Effector memory CD8-positive, alpha-beta T cell (primary cell): Measurements from ENCODE around the gene ACACA.

Source experiments
- ATAC-seq: fragments of 150-1000 bp; cut with Tn5 transposase; replicated peaks from 2 replicates; pipeline ENCODE4 v1.10.0; 2021; ENCODE audit warnings: mild to moderate bottlenecking, moderate library complexity
- DNase-seq, 3 experiments: peaks; one replicate each; pipeline ENCODE4 v3.0.0; 2021
- H3K27ac Mint-ChIP-seq, 2 donors: one replicate each; pipeline ENCODE4 v1.8.0; 2022; ENCODE audit warnings: mild to moderate bottlenecking in 2 of 2, mixed read lengths in 2 of 2, moderate library complexity in 2 of 2
- H3K27me3 Mint-ChIP-seq, 2 donors: one replicate each; pipeline ENCODE4 v1.8.0; 2022; ENCODE audit warnings: mixed read lengths in 2 of 2
- H3K36me3 Mint-ChIP-seq: one replicate; pipeline ENCODE4 v1.8.0; 2022; ENCODE audit warnings: mild to moderate bottlenecking, moderate library complexity, mixed read lengths; ENCODE audit not compliant: insufficient read depth
- H3K4me1 Mint-ChIP-seq, 2 donors: one replicate each; pipeline ENCODE4 v1.8.0; 2022; ENCODE audit warnings: low read depth in 2 of 2, mixed read lengths in 2 of 2
- H3K4me3 Mint-ChIP-seq, 2 donors: one replicate each; pipeline ENCODE4 v1.8.0; 2022; ENCODE audit warnings: mild to moderate bottlenecking in 2 of 2, mixed read lengths in 2 of 2, moderate library complexity in 2 of 2
- H3K9me3 Mint-ChIP-seq, 2 donors: one replicate each; pipeline ENCODE4 v1.8.0; 2022; ENCODE audit warnings: mixed read lengths in 2 of 2

ACACA gene

GRCh38 chr17:37103231-37103630, 303.4 kb downstream of the ACACA start:
- Mint-ChIP-seq H3K27me3 (no peaks in the 10 kb centered on the region), H3K9me3 (no peaks in the 10 kb centered on the region), H3K4me1 (peaks cover 2 to 4% of the 10 kb centered on the region in 2 donors), H3K4me3 (no peak overlapping the region), H3K27ac (no peak overlapping the region), H3K36me3 (peaks cover 9% of the 10 kb centered on the region)
- ATAC-seq (no peak), DNase-seq (no peak)

DNA sequence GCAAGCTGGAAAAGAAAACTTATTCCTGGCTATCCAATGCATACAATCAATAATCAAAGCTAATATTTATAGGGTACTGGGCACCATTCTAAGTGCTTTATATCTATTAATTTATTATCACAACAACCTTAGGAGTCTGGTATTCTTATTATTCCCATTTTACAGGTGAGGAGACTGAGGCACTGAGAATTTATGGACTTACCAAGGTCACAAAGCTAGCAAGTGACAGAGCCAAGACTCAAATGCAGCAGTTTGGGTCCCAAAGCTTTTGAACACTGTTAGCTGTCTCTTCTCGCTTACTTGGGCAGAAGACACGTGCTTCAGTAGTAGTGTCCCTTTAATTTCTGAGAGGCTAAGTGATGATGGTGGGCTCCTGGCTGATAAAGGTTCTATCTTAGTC, 305.3 kb downstream of the ACACA start:
- Mint-ChIP-seq H3K27me3 (no peaks in the 10 kb centered on the region), H3K4me3 (no peak overlapping the region), H3K36me3 (peaks cover 8% of the 10 kb centered on the region), H3K9me3 (no peaks in the 10 kb centered on the region), H3K27ac (no peak overlapping the region), H3K4me1 (peaks cover 2 to 4% of the 10 kb centered on the region in 2 donors)
- DNase-seq, result no peak
- no peak for ATAC-seq

DNA sequence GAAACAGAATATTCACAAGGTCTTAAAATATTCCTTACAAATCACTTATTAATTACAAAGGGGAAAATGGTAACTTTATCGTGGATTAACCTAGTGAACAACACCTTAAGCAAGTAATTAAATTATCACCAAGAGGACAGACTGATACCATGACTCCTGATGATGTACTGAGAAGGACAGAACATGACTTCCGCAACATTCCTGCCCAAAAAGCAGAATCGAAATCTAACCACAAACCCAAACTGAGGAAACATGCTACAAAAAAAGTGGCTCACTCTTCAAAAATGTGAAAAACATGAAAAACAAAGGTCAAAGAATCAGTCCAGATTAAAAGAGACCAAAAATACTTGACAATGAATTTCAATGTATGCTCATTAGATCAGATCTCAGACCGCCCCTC, 306.4 kb downstream of the ACACA start:
- H3K9me3 Mint-ChIP-seq, result no peaks in the 10 kb centered on the region
- peaks cover 8% of the 10 kb centered on the region for H3K36me3 Mint-ChIP-seq
- H3K4me1 Mint-ChIP-seq, result peaks cover 2 to 4% of the 10 kb centered on the region in 2 donors
- no peak for ATAC-seq
- DNase-seq, result no peak
- H3K27me3 Mint-ChIP-seq, result no peaks in the 10 kb centered on the region
- no peak overlapping the region for H3K4me3 Mint-ChIP-seq
- no peak overlapping the region for H3K27ac Mint-ChIP-seq

- Mint-ChIP-seq H3K36me3 (peaks cover 6% of the 10 kb centered on the region), H3K27ac (peak overlapping the region; percentile 38 to 88), H3K27me3 (no peaks in the 10 kb centered on the region), H3K4me3 (no peak overlapping the region), H3K9me3 (no peaks in the 10 kb centered on the region), H3K4me1 (peaks cover 2 to 9% of the 10 kb centered on the region in 2 donors)
- ATAC-seq (no peak), DNase-seq (no peak)
Observed at GRCh38 chr17:37098910-37099664, 307.5 kb downstream of the ACACA start.

- ATAC-seq, result no peak
- no peaks in the 10 kb centered on the region for H3K9me3 Mint-ChIP-seq
- DNase-seq, result no peak
- peaks cover 6% of the 10 kb centered on the region for H3K36me3 Mint-ChIP-seq
- H3K4me1 Mint-ChIP-seq, result peaks cover 2 to 9% of the 10 kb centered on the region in 2 donors
- no peaks in the 10 kb centered on the region for H3K27me3 Mint-ChIP-seq
- no peak overlapping the region for H3K4me3 Mint-ChIP-seq
- H3K27ac Mint-ChIP-seq, result peak overlapping the region in 1 of 2 donors; percentile 56
Observed at GRCh38 chr17:37098152-37098551, 308.5 kb downstream of the ACACA start.

GRCh38 chr17:37097154-37097553, 309.5 kb downstream of the ACACA start:
- ATAC-seq (no peak), DNase-seq (no peak)
- no peaks in the 10 kb centered on the region for H3K9me3 Mint-ChIP-seq
- H3K27ac Mint-ChIP-seq, result no peak overlapping the region
- no peaks in the 10 kb centered on the region for H3K27me3 Mint-ChIP-seq
- peaks cover 6% of the 10 kb centered on the region for H3K36me3 Mint-ChIP-seq
- H3K4me3 Mint-ChIP-seq, result no peak overlapping the region
- peaks cover 2 to 9% of the 10 kb centered on the region in 2 donors for H3K4me1 Mint-ChIP-seq

DNA sequence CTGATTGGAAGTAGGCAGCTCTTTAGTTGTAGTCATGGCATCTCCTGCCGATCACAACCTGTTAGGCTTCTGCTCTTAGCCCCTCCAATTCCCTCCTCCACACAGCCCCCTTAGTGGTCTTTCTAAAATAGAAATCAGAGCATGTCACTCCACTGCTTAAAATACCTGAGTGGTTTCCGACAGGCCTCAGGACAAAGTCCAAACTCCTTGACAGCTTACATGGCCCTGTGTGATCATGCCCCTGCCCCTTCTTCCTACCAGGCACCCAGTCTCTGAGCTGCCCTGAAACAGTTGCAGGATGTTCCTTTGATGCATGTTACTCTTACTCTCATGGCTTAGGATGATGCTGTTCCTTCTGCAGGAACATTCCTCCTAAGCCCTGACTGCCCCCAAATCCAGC, 310.6 kb downstream of the ACACA start:
- DNase-seq, result no peak
- peak overlapping the region in 1 of 2 donors; percentile 31 for H3K27ac Mint-ChIP-seq
- ATAC-seq, result no peak
- no peaks in the 10 kb centered on the region for H3K27me3 Mint-ChIP-seq
- no peaks in the 10 kb centered on the region for H3K9me3 Mint-ChIP-seq
- peaks cover 4 to 11% of the 10 kb centered on the region in 2 donors for H3K4me1 Mint-ChIP-seq
- peaks cover 6% of the 10 kb centered on the region for H3K36me3 Mint-ChIP-seq
- H3K4me3 Mint-ChIP-seq, result no peak overlapping the region

DNA sequence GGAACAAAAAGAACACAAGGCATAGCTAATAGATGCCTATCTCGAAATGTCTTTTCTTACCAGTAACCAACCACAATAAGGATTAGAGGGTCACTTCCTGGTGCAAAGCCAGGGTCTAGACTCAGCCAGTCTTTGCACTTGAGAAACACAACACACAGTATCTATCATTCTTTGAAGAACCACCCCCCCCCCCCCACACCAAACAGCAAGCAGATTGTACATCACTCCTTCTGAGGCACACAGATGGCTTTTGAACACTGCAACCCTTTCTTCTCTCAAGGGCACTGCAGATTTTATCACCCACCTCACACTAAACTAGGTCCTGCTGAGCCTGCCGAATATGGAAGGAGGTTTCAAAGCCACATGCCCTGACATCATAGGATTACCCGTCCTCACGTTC, 312.2 kb downstream of the ACACA start:
- H3K4me3 Mint-ChIP-seq, result no peak overlapping the region
- H3K27ac Mint-ChIP-seq, result peak overlapping the region; percentile 26 to 84
- ATAC-seq (no peak), DNase-seq (no peak)
- peaks cover 14% of the 10 kb centered on the region for H3K36me3 Mint-ChIP-seq
- no peaks in the 10 kb centered on the region for H3K9me3 Mint-ChIP-seq
- no peaks in the 10 kb centered on the region for H3K27me3 Mint-ChIP-seq
- peaks cover 19 to 28% of the 10 kb centered on the region in 2 donors for H3K4me1 Mint-ChIP-seq

DNA sequence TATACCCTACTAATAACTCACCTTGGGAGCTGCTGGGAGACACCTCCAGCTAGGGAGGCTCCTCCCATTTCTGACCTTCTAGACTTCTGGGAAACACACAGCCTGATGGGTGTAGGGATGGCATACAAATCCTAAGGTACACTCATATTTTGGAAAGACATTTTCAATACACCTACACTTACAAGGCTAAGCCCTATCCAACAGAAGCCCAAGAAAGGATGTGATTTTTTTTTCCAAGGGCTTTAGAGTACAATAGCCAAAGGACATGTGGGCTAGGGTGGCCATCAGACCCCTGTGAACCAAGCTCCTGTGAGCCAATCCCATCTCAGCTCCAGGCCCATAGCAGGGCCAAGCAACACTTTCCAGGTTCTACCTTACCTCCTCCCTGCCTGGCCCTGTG, 313.9 kb downstream of the ACACA start:
- peaks cover 8% of the 10 kb centered on the region for H3K36me3 Mint-ChIP-seq
- H3K27ac Mint-ChIP-seq, result peak overlapping the region; percentile 44 to 84
- no peak for DNase-seq
- H3K4me3 Mint-ChIP-seq, result no peak overlapping the region
- no peak for ATAC-seq
- H3K4me1 Mint-ChIP-seq, result peaks cover 30 to 40% of the 10 kb centered on the region in 2 donors
- no peaks in the 10 kb centered on the region for H3K27me3 Mint-ChIP-seq
- no peaks in the 10 kb centered on the region for H3K9me3 Mint-ChIP-seq

GRCh38 chr17:37092071-37092470, 314.6 kb downstream of the ACACA start:
- H3K36me3 Mint-ChIP-seq, result peaks cover 8% of the 10 kb centered on the region
- no peaks in the 10 kb centered on the region for H3K27me3 Mint-ChIP-seq
- peaks cover 36 to 44% of the 10 kb centered on the region in 2 donors for H3K4me1 Mint-ChIP-seq
- H3K9me3 Mint-ChIP-seq, result no peaks in the 10 kb centered on the region
- DNase-seq (no peak), ATAC-seq (no peak)
- H3K27ac Mint-ChIP-seq, result peak overlapping the region; percentile 84 to 99
- H3K4me3 Mint-ChIP-seq, result no peak overlapping the region

GRCh38 chr17:37090941-37091340, 315.7 kb downstream of the ACACA start:
- DNase-seq (no peak), ATAC-seq (no peak)
- Mint-ChIP-seq H3K27me3 (no peaks in the 10 kb centered on the region), H3K4me3 (peak overlapping the region; percentile 65 to 70), H3K27ac (peak overlapping the region; percentile 97 to 99), H3K36me3 (peaks cover 8% of the 10 kb centered on the region), H3K9me3 (no peaks in the 10 kb centered on the region), H3K4me1 (peaks cover 40 to 44% of the 10 kb centered on the region in 2 donors)

GRCh38 chr17:37089956-37090355, 316.7 kb downstream of the ACACA start:
- peaks cover 8% of the 10 kb centered on the region for H3K36me3 Mint-ChIP-seq
- peak; percentile 96 for ATAC-seq
- H3K4me1 Mint-ChIP-seq, result peaks cover 40 to 42% of the 10 kb centered on the region in 2 donors

DNA sequence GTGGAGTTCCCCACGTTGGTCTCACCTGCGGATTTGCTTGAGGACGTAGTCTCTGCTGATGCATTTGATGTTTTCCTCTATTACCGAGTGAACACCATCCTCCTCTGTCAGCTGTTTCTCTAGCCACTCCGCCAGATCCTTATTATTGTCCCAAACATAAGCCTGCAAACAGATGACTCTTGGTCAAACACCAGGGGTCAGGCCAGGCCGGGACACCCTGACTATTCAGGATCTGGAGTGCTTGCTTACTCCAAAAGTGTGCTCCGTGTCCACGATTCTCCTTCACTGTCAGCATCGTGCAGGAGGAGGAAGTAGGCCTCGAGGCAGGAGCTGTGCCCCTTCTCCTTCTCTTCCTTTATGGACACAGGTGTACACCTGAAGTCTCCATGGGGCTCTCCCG, 317.7 kb downstream of the ACACA start:
- H3K27ac Mint-ChIP-seq, result peak overlapping the region; percentile 97 to 99
- peaks cover 8% of the 10 kb centered on the region for H3K36me3 Mint-ChIP-seq
- peaks cover 39 to 40% of the 10 kb centered on the region in 2 donors for H3K4me1 Mint-ChIP-seq
- no peak for DNase-seq
- ATAC-seq, result no peak
- no peaks in the 10 kb centered on the region for H3K9me3 Mint-ChIP-seq
- no peaks in the 10 kb centered on the region for H3K27me3 Mint-ChIP-seq
- H3K4me3 Mint-ChIP-seq, result peak overlapping the region; percentile 65 to 70

More at GRCh38 chr17:37089956-37090355, 316.7 kb downstream of the ACACA start:
- DNase-seq, result peak; percentile 62 to 64 (median 64)
- Mint-ChIP-seq H3K27me3 (no peaks in the 10 kb centered on the region), H3K27ac (peak overlapping the region; percentile 97 to 99), H3K9me3 (no peaks in the 10 kb centered on the region), H3K4me3 (peak overlapping the region; percentile 65 to 70)

- Mint-ChIP-seq H3K9me3 (no peaks in the 10 kb centered on the region), H3K27me3 (no peaks in the 10 kb centered on the region), H3K27ac (peak overlapping the region; percentile 82 to 99), H3K4me1 (peaks cover 39 to 40% of the 10 kb centered on the region in 2 donors), H3K4me3 (peak overlapping the region in 1 of 2 donors; percentile 70), H3K36me3 (peaks cover 8% of the 10 kb centered on the region)
- DNase-seq, result peak in 1 of 3 experiments; percentile 17
- ATAC-seq, result peak; percentile 39
Observed at GRCh38 chr17:37088459-37088858, 318.2 kb downstream of the ACACA start.
